IMR-90 (cell line): ENCODE measurements around the gene PDX1. TPM values are rescaled to one million over a fixed set of nuclear protein-coding genes. Genes with fewer than 3 reads are reported as not detected.

ENCODE experiments used
- ATAC-seq: fragments of 200-7000 bp; cut with Tn5 transposase; 2 replicates; pipeline ENCODE4 v1.9.1; 2020; ENCODE audit warnings: low read depth, mild to moderate bottlenecking, moderate library complexity
- BruUV-seq: library from RNA; stranded (reverse); fragments of 400-500 nt; replicated peaks from 2 replicates; lab custom pipeline; 2021; lab: Mats Ljungman, UMichigan
- CTCF ChIA-PET: fragments of 300-600 bp; formaldehyde crosslinking; extraction: SDS; loops from one replicate; lab custom pipeline; 2021; ENCODE audit warnings: antibody characterized with exemption; lab: Yijun Ruan, JAX
- POLR2A ChIA-PET: fragments of 300-600 bp; sonication (Branson Sonifier 250); formaldehyde crosslinking; loops from one replicate; lab custom pipeline; 2022; ENCODE audit warnings: antibody characterized with exemption; ENCODE audit not compliant: unreplicated experiment; lab: Charles Lee
- DNase-seq: peaks from one replicate; pipeline ENCODE4 v3.0.0; 2013
- H2AFZ ChIP-seq: replicated peaks from 2 replicates; pipeline ENCODE3; 2013; ENCODE audit warnings: low read length, mild to moderate bottlenecking; ENCODE audit not compliant: poor library complexity
- H2AK5ac ChIP-seq: 2 replicates; pipeline ENCODE4 v1.6.1; 2013; ENCODE audit warnings: low read depth, low read length, inconsistent platforms
- H2AK9ac ChIP-seq: replicated peaks from 2 replicates; pipeline ENCODE3; 2013; ENCODE audit warnings: mild to moderate bottlenecking, low read depth, low read length, moderate library complexity; ENCODE audit not compliant: poor library complexity
- H2BK120ac ChIP-seq: 2 replicates; pipeline ENCODE4 v1.6.1; 2013; ENCODE audit warnings: low read depth, low read length, inconsistent platforms
- H2BK15ac ChIP-seq: 3 replicates; pipeline ENCODE4 v1.6.1; 2013; ENCODE audit warnings: low read depth, low read length, inconsistent platforms
- H2BK20ac ChIP-seq: 2 replicates; pipeline ENCODE4 v1.6.1; 2013; ENCODE audit warnings: low read depth, mild to moderate bottlenecking, inconsistent platforms, low read length, moderate library complexity
- H2BK5ac ChIP-seq: 2 replicates; pipeline ENCODE4 v1.6.1; 2013; ENCODE audit warnings: mild to moderate bottlenecking, low read depth, low read length, inconsistent platforms; ENCODE audit not compliant: poor library complexity, severe bottlenecking
- H3K14ac ChIP-seq: replicated peaks from 2 replicates; pipeline ENCODE4 v1.6.1; 2013; ENCODE audit warnings: low read depth, low read length, inconsistent platforms
- H3K18ac ChIP-seq: 2 replicates; pipeline ENCODE4 v1.6.1; 2013; ENCODE audit warnings: low read depth, low read length, control low read depth
- H3K23ac ChIP-seq: 2 replicates; pipeline ENCODE4 v1.6.1; 2013; ENCODE audit warnings: low read depth, low read length, inconsistent platforms
- H3K27ac ChIP-seq: 2 replicates; pipeline ENCODE4 v1.5.1; 2013; ENCODE audit warnings: mild to moderate bottlenecking, control low read depth, low read length; ENCODE audit not compliant: insufficient read depth
- H3K27me3 ChIP-seq: 2 replicates; pipeline ENCODE4 v1.6.1; 2013; ENCODE audit warnings: low read length; ENCODE audit not compliant: control insufficient read depth, insufficient read depth
- H3K36me3 ChIP-seq: 2 replicates; pipeline ENCODE4 v1.6.1; 2013; ENCODE audit warnings: low read length, mixed read lengths; ENCODE audit not compliant: control insufficient read depth, insufficient read depth
- H3K4ac ChIP-seq: 2 replicates; pipeline ENCODE4 v1.6.1; 2013; ENCODE audit warnings: low read depth, low read length, inconsistent platforms
- H3K4me1 ChIP-seq: 2 replicates; pipeline ENCODE4 v1.6.1; 2013; ENCODE audit warnings: low read length, mixed read lengths; ENCODE audit not compliant: control insufficient read depth, insufficient read depth
- H3K4me2 ChIP-seq: 2 replicates; pipeline ENCODE4 v1.6.1; 2013; ENCODE audit warnings: low read depth, mild to moderate bottlenecking, control low read depth, low read length, moderate library complexity
- H3K4me3 ChIP-seq: 2 replicates; pipeline ENCODE4 v1.5.1; 2013; ENCODE audit warnings: low read depth, mild to moderate bottlenecking, control low read depth, low read length, moderate library complexity; ENCODE audit not compliant: insufficient read depth
- H3K56ac ChIP-seq: 2 replicates; pipeline ENCODE4 v1.6.1; 2013; ENCODE audit warnings: low read length, inconsistent platforms; ENCODE audit not compliant: insufficient read depth; ENCODE audit errors: extremely low read depth
- H3K79me1 ChIP-seq, 2 experiments: 2 replicates each; pipeline ENCODE4 v1.6.1; 2013; ENCODE audit warnings: low read length in 2 of 2, inconsistent platforms in 1 of 2, low read depth in 1 of 2
- H3K9ac ChIP-seq: 2 replicates; pipeline ENCODE4 v1.6.1; 2013; ENCODE audit warnings: low read depth, low read length, control low read depth
- H3K9me1 ChIP-seq: 2 replicates; pipeline ENCODE4 v1.6.1; 2013; ENCODE audit warnings: low read length, inconsistent platforms; ENCODE audit not compliant: insufficient read depth
- H3K9me3 ChIP-seq: 2 replicates; pipeline ENCODE4 v1.6.1; 2013; ENCODE audit warnings: low read length; ENCODE audit not compliant: control insufficient read depth, insufficient read depth
- H4K20me1 ChIP-seq: 2 replicates; pipeline ENCODE4 v1.6.1; 2013; ENCODE audit warnings: low read length, inconsistent platforms; ENCODE audit not compliant: insufficient read depth
- H4K5ac ChIP-seq: 2 replicates; pipeline ENCODE4 v1.6.1; 2013; ENCODE audit warnings: mild to moderate bottlenecking, low read depth, low read length, control low read depth
- H4K8ac ChIP-seq, 2 experiments: 2 replicates each; pipeline ENCODE4 v1.6.1; 2013; ENCODE audit warnings: low read depth in 2 of 2, low read length in 2 of 2, control low read depth in 1 of 2, inconsistent platforms in 1 of 2
- H4K91ac ChIP-seq: 2 replicates; pipeline ENCODE4 v1.6.1; 2013; ENCODE audit warnings: low read depth, low read length, inconsistent platforms; ENCODE audit not compliant: insufficient read depth
- CHD1 ChIP-seq: IDR thresholded peaks from 2 replicates; pipeline ENCODE4 v1.6.1; 2012; ENCODE audit warnings: low read depth, low read length, improper control_type of control experiment
- ELK1 ChIP-seq: fragments of 150-350 bp; IDR thresholded peaks from 2 replicates; pipeline ENCODE4 v1.6.1; 2016; ENCODE audit warnings: low read depth, mild to moderate bottlenecking, low read length, moderate library complexity, borderline replicate concordance
- WGBS, 2 experiments: methylation state at CpG; one replicate each; pipeline versions ENCODE4 v1.1.5 to v1.1.7; 2013; ENCODE audit warnings: missing lambda C conversion rate in 2 of 2; ENCODE audit not compliant: insufficient read length in 1 of 2; ENCODE audit errors: extremely low coverage in 2 of 2; 5-methylcytosine and 5-hydroxymethylcytosine counted together
- dilution Hi-C: fragments of 300-500 bp; cut with HindIII; formaldehyde crosslinking; loops from one replicate; pipeline ENCODE4 v1.14.3; 2018; ENCODE audit warnings: low sequenced_read_pairs; ENCODE audit not compliant: unreplicated experiment
- in situ Hi-C: fragments of 300-500 bp; cut with MboI; formaldehyde crosslinking; loops from 3 replicates; pipeline ENCODE4 v1.14.3; 2019; ENCODE audit warnings: low sequenced_read_pairs, inconsistent platforms, mixed read lengths
- intact Hi-C: fragments of 100-400 bp; cut with micrococcal nuclease; formaldehyde crosslinking; loops from 2 replicates; pipeline ENCODE4 v1.10.0; 2022
- polyA plus RNA-seq, 3 experiments: library from polyadenylated mRNA; depleted of rRNA; stranded (reverse); fragments of >200 nt; gene quantifications; 2 replicates each; pipeline ENCODE4 v1.2.3, GENCODE V29; 2012; ENCODE audit warnings: low replicate concordance in 1 of 3
- total RNA-seq: library from RNA; depleted of rRNA; stranded (reverse); fragments of >200 nt; gene quantifications from 2 replicates; pipeline ENCODE4 v1.2.3, GENCODE V29; 2012

PDX1 gene
- total and polyA plus RNA-seq, 2 of the 4 experiments (the other 2 are of a cell fraction), result not detected

GRCh38 chr13:27918918-27919658 is 712 bp upstream of the PDX1 start:
- dilution Hi-C loops (no loop called here), in situ Hi-C loops (no loop called here), intact Hi-C loops (no loop called here)
- peaks cover 3% of the 10 kb centered on the region; the same call in 1 of the 2 replicates for H3K4me1 ChIP-seq
- no peak overlapping the region for H4K8ac ChIP-seq
- no peak overlapping the region for H3K27ac ChIP-seq
- no peak overlapping the region for H2BK15ac ChIP-seq
- H2BK5ac ChIP-seq, result no peak overlapping the region
- H3K4ac ChIP-seq, result no peak overlapping the region
- no peak overlapping the region; the same call in 1 of the 2 replicates for H3K23ac ChIP-seq
- H3K4me2 ChIP-seq, result no peak overlapping the region
- no peak overlapping the region for H4K5ac ChIP-seq
- no peak overlapping the region for H3K9ac ChIP-seq
- peaks cover 10% of the 10 kb centered on the region; the same call in 1 of the 2 replicates for H3K9me3 ChIP-seq
- H3K56ac ChIP-seq, result no peak overlapping the region
- 16% methylated on average over 5 of the region's 23 CpGs; no CpG with 5 or more reads in 1 of the 2 experiments for WGBS, 2 experiments
- ChIA-PET CTCF (no interaction called here), POLR2A (no interaction called here)
- no peaks in the 10 kb centered on the region for H3K9me1 ChIP-seq
- DNase-seq (no peak), ATAC-seq (no peak)
- BruUV-seq, result no TSS peak
- no peak overlapping the region for H2AK9ac ChIP-seq
- H2BK120ac ChIP-seq, result no peak overlapping the region
- peaks cover 84% of the 10 kb centered on the region for H3K27me3 ChIP-seq
- no peak overlapping the region for H2AFZ ChIP-seq
- TF ChIP-seq CHD1 (no peak), ELK1 (no peak)
- no peak overlapping the region for H3K4me3 ChIP-seq
- H2BK20ac ChIP-seq, result no peak overlapping the region
- H2AK5ac ChIP-seq, result no peak overlapping the region
- no peaks in the 10 kb centered on the region for H3K36me3 ChIP-seq
- H4K20me1 ChIP-seq, result no peaks in the 10 kb centered on the region
- no peaks in the 10 kb centered on the region for H3K79me1 ChIP-seq
- H3K18ac ChIP-seq, result no peak overlapping the region
- H4K91ac ChIP-seq, result no peak overlapping the region
- H3K14ac ChIP-seq, result no peak overlapping the region
